Cardiac fibroblast (primary cell): ENCODE data around the gene MCM5.
A peak's percentile ranks its signal among the peaks of the same experiment; 100 is the strongest.

ENCODE experiments used
- DNase-seq, 2 donors: peaks; one replicate each; pipeline versions ENCODE4 v3.0.0 to v3.0.0-alpha.2; 2010; ENCODE audit warnings: low read depth in 2 of 2
- H3K4me3 ChIP-seq, 2 donors: replicated peaks in 1 of 2; 1 replicate in 1 of 2; 2 replicates in 1 of 2; pipeline ENCODE4 v1.5.1; 2011; ENCODE audit warnings: low read depth in 2 of 2, low read length in 2 of 2, mild to moderate bottlenecking in 2 of 2, moderate library complexity in 1 of 2
- TF ChIP-seq, protein P1 (sequence below): IDR thresholded peaks from one replicate; pipeline ENCODE4 v1.5.1; 2011; ENCODE audit warnings: low read depth, mild to moderate bottlenecking, low read length, inconsistent platforms

MCM5 gene

DNA sequence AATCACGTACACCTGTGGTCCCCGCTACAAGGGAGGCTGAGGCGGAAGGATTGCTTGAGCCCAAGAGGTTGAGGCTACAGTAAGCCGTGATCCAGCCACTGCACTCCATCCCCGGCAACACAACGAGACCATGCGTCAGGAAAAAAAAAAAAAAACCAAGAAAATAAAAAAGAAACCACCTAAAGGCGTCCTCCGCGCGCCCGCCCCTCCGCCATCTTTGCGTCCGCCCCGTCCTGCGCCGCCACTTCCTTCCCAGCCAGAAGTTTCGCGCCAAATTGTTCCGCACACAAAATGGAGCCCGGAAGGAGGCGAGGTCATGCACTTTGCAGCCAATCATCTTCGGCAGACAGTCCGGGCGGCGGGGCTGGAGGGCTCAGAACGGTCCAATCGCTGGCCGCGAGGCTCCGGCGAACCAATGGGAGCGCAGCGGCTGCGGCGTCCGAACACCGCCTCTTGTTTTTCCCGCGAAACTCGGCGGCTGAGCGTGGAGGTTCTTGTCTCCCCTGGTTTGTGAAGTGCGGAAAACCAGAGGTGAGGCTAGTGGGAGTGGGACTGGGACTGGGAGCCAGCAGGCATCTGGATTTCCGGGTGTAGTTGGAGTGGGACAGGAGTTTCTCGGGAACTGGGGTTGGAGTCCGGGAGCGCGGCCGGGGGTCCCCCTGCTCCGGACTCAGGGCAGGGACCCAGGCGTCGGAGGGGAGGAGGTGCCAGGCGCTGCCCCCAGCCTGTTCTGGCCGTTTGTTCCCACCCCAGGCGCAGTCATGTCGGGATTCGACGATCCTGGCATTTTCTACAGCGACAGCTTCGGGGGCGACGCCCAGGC lies at the start of gene MCM5:
Gene MCM5 (plus strand): TSS at position 463 of the 823 bp plus-strand sequence. CDS start 299 bp downstream, at position 762.
- TF ChIP-seq, protein P1, sequence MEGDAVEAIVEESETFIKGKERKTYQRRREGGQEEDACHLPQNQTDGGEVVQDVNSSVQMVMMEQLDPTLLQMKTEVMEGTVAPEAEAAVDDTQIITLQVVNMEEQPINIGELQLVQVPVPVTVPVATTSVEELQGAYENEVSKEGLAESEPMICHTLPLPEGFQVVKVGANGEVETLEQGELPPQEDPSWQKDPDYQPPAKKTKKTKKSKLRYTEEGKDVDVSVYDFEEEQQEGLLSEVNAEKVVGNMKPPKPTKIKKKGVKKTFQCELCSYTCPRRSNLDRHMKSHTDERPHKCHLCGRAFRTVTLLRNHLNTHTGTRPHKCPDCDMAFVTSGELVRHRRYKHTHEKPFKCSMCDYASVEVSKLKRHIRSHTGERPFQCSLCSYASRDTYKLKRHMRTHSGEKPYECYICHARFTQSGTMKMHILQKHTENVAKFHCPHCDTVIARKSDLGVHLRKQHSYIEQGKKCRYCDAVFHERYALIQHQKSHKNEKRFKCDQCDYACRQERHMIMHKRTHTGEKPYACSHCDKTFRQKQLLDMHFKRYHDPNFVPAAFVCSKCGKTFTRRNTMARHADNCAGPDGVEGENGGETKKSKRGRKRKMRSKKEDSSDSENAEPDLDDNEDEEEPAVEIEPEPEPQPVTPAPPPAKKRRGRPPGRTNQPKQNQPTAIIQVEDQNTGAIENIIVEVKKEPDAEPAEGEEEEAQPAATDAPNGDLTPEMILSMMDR = no peak
- peak within 1 kb of the TSS; percentile 87 to 96 for H3K4me3 ChIP-seq
- peak; percentile 97 to 98 for DNase-seq

DNA sequence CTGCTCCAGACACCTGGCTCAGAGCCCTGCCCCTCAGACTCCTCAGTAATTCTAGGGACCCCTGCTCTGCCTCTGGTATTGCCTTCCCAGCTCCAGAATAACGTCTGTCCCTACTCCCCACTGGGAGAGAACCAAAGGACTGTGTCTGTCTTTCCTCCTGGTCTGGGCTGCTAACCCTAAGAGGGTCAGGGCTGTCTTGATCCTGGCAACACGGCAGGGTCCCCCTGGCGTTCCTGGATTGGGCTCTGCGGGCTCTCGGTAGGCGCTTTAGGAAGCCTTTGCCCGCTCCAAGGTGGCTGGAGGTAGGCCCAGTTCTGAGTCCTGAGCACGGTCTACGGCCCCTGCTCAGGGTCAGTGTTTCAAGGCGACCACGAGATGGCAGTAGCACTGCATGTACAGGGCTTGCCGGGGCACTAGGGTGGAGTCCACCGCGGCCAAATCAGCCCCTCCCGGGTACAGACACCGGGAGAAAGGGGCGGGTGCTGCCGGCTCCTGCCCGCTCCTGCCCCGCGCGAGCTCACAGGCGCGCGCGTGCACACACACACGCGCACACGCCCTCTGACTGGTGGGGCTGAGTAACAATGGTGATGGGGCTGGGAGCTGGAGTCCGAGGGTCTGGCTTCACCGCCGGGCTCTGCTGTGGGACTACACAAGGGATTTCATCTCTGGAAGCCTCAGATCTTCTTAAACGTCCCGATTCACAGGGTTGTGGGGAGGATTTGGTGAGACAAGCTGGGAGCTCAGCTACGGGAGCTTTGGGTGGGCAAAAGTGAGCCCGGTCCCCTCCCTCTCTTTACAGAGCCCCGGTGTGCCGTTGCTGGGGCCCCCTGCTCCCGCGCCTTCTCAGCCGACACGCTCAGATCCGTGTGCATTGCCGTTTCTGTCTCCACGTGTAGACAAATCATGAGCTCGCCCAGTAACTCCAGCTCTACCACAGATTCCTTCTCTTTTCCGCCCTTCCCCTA lies 49.1 kb upstream of the MCM5 start:
- peak overlapping the region; percentile 57 to 60 for H3K4me3 ChIP-seq
- TF ChIP-seq, protein P1 = peak; percentile 85
- DNase-seq = peak; percentile 94 to 95

DNA sequence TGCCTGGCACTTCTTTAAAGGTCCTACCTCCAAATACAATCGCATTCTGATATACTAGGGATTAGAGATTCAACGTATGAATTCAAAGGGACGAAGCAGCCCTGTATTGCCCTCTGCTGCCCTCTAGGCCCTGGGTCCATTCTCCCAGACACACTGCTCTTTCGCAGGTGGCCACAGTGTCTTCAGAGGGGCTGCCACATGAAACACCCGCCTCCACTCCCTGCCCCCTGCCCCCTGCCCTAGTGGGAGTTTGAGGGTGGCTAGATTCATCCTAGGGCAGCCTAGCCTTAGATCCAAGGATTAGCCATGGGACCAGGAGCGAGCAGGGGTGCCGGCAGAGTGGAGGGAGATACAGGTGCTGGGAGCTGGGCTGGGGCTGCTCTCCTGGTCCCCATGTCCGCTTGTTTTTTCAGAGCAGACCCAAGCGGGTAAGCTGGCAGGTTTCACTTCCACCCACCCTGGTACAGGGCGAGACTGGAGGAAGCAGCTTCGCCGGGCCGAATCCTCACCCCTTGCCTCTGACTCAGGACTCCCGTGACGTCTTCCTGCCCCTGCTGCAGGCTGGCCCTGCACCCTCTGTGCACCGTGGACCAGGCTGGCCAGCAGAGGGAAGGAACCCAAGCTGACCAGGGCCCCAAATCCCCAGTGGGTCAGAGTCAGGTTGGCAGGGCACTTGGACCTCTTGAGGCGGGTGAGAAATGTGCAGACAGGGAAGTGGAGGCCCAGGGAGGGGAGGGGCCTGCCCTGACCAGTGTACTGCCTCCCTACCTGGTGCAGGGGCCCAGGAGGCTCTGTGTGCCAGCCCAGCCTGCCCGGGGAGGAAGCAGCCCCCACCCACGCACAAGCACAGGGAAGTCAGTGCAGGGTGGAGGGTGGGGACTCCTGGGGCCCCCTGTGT lies 47.5 kb upstream of the MCM5 start:
- H3K4me3 ChIP-seq = no peak overlapping the region
- DNase-seq = peak in 1 of 2 donors; percentile 35
- TF ChIP-seq, protein P1 = peak; percentile 16

DNA sequence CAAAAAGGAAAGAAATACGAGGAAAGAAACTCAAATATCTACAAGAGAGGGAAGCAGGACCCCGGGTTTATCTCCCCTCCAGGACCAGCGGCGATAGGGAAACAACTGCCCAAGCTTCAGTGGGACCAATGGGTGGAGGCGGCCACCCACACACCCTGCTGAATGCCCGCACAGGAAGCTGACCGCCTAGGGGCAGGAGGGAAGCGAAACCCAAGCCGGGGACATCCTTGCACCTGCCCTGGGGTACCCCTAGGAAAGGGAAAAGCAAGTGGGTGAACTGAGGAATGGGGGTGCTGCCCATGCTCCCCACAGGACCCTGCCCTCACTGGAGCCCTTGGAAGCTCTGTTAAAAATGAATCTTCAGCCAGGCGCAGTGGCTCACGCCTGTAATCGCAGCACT lies 46.6 kb upstream of the MCM5 start:
- TF ChIP-seq, protein P1 = no peak
- H3K4me3 ChIP-seq = no peak overlapping the region
- no peak for DNase-seq

DNA sequence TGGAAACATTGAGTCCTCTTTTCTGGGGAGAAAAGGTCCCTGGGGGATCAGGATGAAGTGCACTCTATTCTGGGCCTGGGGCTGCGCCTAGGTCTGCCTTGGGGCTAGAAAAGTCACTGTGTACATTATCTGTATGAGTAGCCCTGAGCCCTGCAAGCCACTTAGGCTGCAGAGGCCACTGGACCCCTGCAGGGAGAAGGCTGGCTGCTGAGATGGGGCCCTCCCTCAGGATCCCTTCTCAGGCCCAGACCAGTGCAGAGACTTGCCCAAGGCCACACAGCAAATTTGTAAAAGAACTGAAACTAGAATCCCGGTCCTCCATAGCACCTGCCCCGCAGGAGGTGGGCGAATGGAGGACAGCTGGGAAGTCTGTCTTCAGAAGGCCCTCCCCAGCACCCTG lies 45.9 kb upstream of the MCM5 start:
- no peak overlapping the region for H3K4me3 ChIP-seq
- TF ChIP-seq, protein P1 = no peak
- DNase-seq = no peak
